Thyroid gland (tissue), 4 donors: ENCODE measurements around the gene PNLIPRP2. TPM values are rescaled to one million over a fixed set of nuclear protein-coding genes. Genes with fewer than 3 reads are reported as not detected.

Source experiments
- DNase-seq, 2 donors: peaks; one replicate each; pipeline ENCODE4 v3.0.0-alpha.2; 2019
- H3K27ac ChIP-seq, 3 donors: fragments of 200-600 bp; sonication (generic); 1 replicate in 2 of 3; 2 replicates in 1 of 3; pipeline ENCODE4 v1.5.1; 2016 to 2019; ENCODE audit warnings: mild to moderate bottlenecking in 1 of 3, moderate library complexity in 1 of 3
- H3K27me3 ChIP-seq: fragments of 200-600 bp; sonication (generic); one replicate; pipeline ENCODE4 v1.5.1; 2019
- H3K36me3 ChIP-seq, 2 donors: fragments of 200-600 bp; sonication (generic); one replicate each; pipeline ENCODE4 v1.5.1; 2016 to 2019
- H3K4me1 ChIP-seq, 2 donors: fragments of 200-600 bp; sonication (generic); one replicate each; pipeline ENCODE4 v1.5.1; 2017 to 2019
- H3K4me3 ChIP-seq, 3 donors: fragments of 200-600 bp; sonication (generic); replicated peaks in 1 of 3; 1 replicate in 2 of 3; 2 replicates in 1 of 3; pipeline ENCODE4 v1.5.1; 2016; ENCODE audit warnings: mild to moderate bottlenecking in 1 of 3
- H3K9me3 ChIP-seq: fragments of 200-600 bp; sonication (generic); one replicate; pipeline ENCODE4 v1.5.1; 2017
- CTCF ChIP-seq, 6 experiments: fragments of 200-600 bp in 3 of 6; fragments of 450-650 bp in 3 of 6; sonication (generic) in 3 of 6; IDR thresholded peaks; one replicate each; pipeline ENCODE4 v1.5.1; 2016 to 2019; ENCODE audit warnings: antibody characterized with exemption in 6 of 6, mild to moderate bottlenecking in 2 of 6, inconsistent platforms in 1 of 6, moderate library complexity in 1 of 6
- POLR2A ChIP-seq, 2 donors: fragments of 450-650 bp; IDR thresholded peaks; one replicate each; pipeline ENCODE4 v1.6.1; 2017; ENCODE audit warnings: antibody characterized with exemption in 2 of 2, mild to moderate bottlenecking in 2 of 2, moderate library complexity in 1 of 2
- WGBS, 2 donors: methylation state at CpG; one replicate each; pipeline ENCODE4 v1.1.5; 2017; 5-methylcytosine and 5-hydroxymethylcytosine counted together
- intact Hi-C: fragments of 100-400 bp; cut with DNase I; formaldehyde crosslinking; loops from one replicate; pipeline ENCODE4 v1.15.1; 2023
- total RNA-seq, 4 donors: library from RNA; depleted of rRNA; stranded (reverse); fragments of >200 nt; gene quantifications; one replicate each; pipeline ENCODE4 v1.2.3, GENCODE V29; 2016

PNLIPRP2 gene
- total RNA-seq, 4 donors from 2014 or later = not detected

GRCh38 chr10:116608686-116609594, 11.8 kb upstream of the PNLIPRP2 start:
- Histone ChIP-seq H3K4me3 (peak overlapping the region in 2 of 3 donors; percentile 4 to 9), H3K36me3 (no peaks in the 10 kb centered on the region), H3K27me3 (no peaks in the 10 kb centered on the region), H3K4me1 (no peaks in the 10 kb centered on the region), H3K9me3 (no peaks in the 10 kb centered on the region), H3K27ac (no peak overlapping the region)
- peak; percentile 5 to 6 for DNase-seq
- TF ChIP-seq POLR2A (IDR thresholded peaks at IDR 0.05) = no peak
- TF ChIP-seq CTCF (IDR thresholded peaks at IDR 0.05) = no peak
- intact Hi-C loops = no loop called here
- 28 to 41% methylated on average over 23 to 27 of the region's 41 CpGs for WGBS, 2 donors

GRCh38 chr10:116610443-116611152, 10.2 kb upstream of the PNLIPRP2 start:
- no peak overlapping the region for H3K4me3 ChIP-seq
- intact Hi-C loops = no loop called here
- H3K9me3 ChIP-seq = no peaks in the 10 kb centered on the region
- no peaks in the 10 kb centered on the region for H3K4me1 ChIP-seq
- no peaks in the 10 kb centered on the region for H3K36me3 ChIP-seq
- no peak overlapping the region for H3K27ac ChIP-seq
- H3K27me3 ChIP-seq = no peaks in the 10 kb centered on the region
- no peak for DNase-seq
- WGBS, 2 donors = 93 to 94% methylated on average over 13 of the region's 13 CpGs
- TF ChIP-seq POLR2A (IDR thresholded peaks at IDR 0.05) = no peak
- TF ChIP-seq CTCF (IDR thresholded peaks at IDR 0.05) = no peak

GRCh38 chr10:116611153-116611545, 9.6 kb upstream of the PNLIPRP2 start:
- TF ChIP-seq CTCF (IDR thresholded peaks at IDR 0.05) (no peak), POLR2A (IDR thresholded peaks at IDR 0.05) (no peak)
- intact Hi-C loops = no loop called here
- H3K27me3 ChIP-seq = no peaks in the 10 kb centered on the region
- 69 to 87% methylated on average over 3 of the region's 3 CpGs for WGBS, 2 donors
- no peak overlapping the region for H3K4me3 ChIP-seq
- no peak for DNase-seq
- no peaks in the 10 kb centered on the region for H3K36me3 ChIP-seq
- no peaks in the 10 kb centered on the region for H3K4me1 ChIP-seq
- H3K27ac ChIP-seq = no peak overlapping the region
- no peaks in the 10 kb centered on the region for H3K9me3 ChIP-seq

GRCh38 chr10:116612107-116612769, 8.5 kb upstream of the PNLIPRP2 start:
- Histone ChIP-seq H3K27me3 (no peaks in the 10 kb centered on the region), H3K36me3 (no peaks in the 10 kb centered on the region), H3K4me3 (no peak overlapping the region), H3K9me3 (no peaks in the 10 kb centered on the region), H3K27ac (no peak overlapping the region), H3K4me1 (no peaks in the 10 kb centered on the region)
- no peak for TF ChIP-seq POLR2A (IDR thresholded peaks at IDR 0.05)
- TF ChIP-seq CTCF (IDR thresholded peaks at IDR 0.05) = no peak
- 84 to 94% methylated on average over 8 of the region's 8 CpGs for WGBS, 2 donors
- DNase-seq = no peak
- intact Hi-C loops = no loop called here
